Right lobe of liver (tissue), 6 donors: ENCODE data around the gene ASAH2. TPM values are rescaled to one million over a fixed set of nuclear protein-coding genes. Genes with fewer than 3 reads are reported as not detected.
A peak's percentile ranks its signal among the peaks of the same experiment; 100 is the strongest.

Experiments
- ATAC-seq, 4 donors: fragments of 200-7000 bp; cut with Tn5 transposase; one replicate each; pipeline ENCODE4 v1.9.1; 2020; ENCODE audit warnings: mild to moderate bottlenecking in 4 of 4, moderate library complexity in 4 of 4
- DNase-seq, 3 donors: peaks; one replicate each; pipeline ENCODE4 v3.0.0-alpha.2; 2020
- H3K27ac ChIP-seq, 3 donors: fragments of 200-600 bp; one replicate each; pipeline ENCODE4 v1.8.0; 2022
- H3K27me3 ChIP-seq, 2 donors: fragments of 200-600 bp; one replicate each; pipeline ENCODE4 v1.8.0; 2022
- H3K36me3 ChIP-seq, 4 donors: fragments of 200-600 bp; sonication (generic) in 1 of 4; one replicate each; pipeline versions ENCODE4 v1.5.1 to v1.8.0; 2017 to 2022; ENCODE audit warnings: control low read depth in 1 of 4
- H3K4me1 ChIP-seq, 4 donors: fragments of 200-600 bp; sonication (generic) in 1 of 4; one replicate each; pipeline versions ENCODE4 v1.5.1 to v1.8.0; 2017 to 2022; ENCODE audit warnings: control low read depth in 1 of 4
- H3K4me3 ChIP-seq, 3 donors: fragments of 200-600 bp; one replicate each; pipeline ENCODE4 v1.8.0; 2022
- H3K9me3 ChIP-seq, 4 donors: fragments of 200-600 bp; sonication (generic) in 1 of 4; one replicate each; pipeline versions ENCODE4 v1.5.1 to v1.8.0; 2017 to 2022; ENCODE audit warnings: control low read depth in 1 of 4
- CTCF ChIP-seq, 4 donors: fragments of 200-600 bp in 3 of 4; fragments of 450-650 bp in 1 of 4; IDR thresholded peaks; one replicate each; pipeline versions ENCODE4 v1.5.1 to v1.8.0; 2016 to 2022; ENCODE audit warnings: antibody characterized with exemption in 4 of 4, mild to moderate bottlenecking in 2 of 4
- POLR2A ChIP-seq: fragments of 450-650 bp; IDR thresholded peaks from one replicate; pipeline ENCODE4 v1.6.1; 2017; ENCODE audit warnings: antibody characterized with exemption, mild to moderate bottlenecking
- WGBS: methylation state at CpG from one replicate; pipeline ENCODE4 v1.1.6; 2018; ENCODE audit warnings: low coverage, low lambda C conversion rate; ENCODE audit not compliant: insufficient coverage; ENCODE audit errors: missing lambda C conversion rate; 5-methylcytosine and 5-hydroxymethylcytosine counted together
- intact Hi-C, 2 donors: fragments of 100-400 bp; cut with DNase I; formaldehyde crosslinking; loops; one replicate each; pipeline versions ENCODE4 v1.11.2 to v1.14.1; 2022
- total RNA-seq, 6 experiments: library from RNA; depleted of rRNA in 2 of 6; stranded (reverse); fragments of >200 nt in 2 of 6; fragmentation: NEBNext Ultra II Directional in 3 of 6; extraction: Animal tissue kit (Norgen Biotek cat#: 25700) in 3 of 6; gene quantifications; one replicate each; pipeline versions ENCODE4 v1.1.0 to v1.2.4, GENCODE V29; 2016 to 2023
- donor health status: DM: no; HTN: yes; CAD: no.
- donor health status: DM: no; HTN: no; CAD: no.
- donor health status: DM: no; HTN: no; CAD: no.
- donor health status: DM: no; HTN: yes; CAD: no.
- donor health status: DM: no; HTN: yes; CAD: no.

Gene ASAH2
- total RNA-seq, 6 experiments from 2014 or later = 1.0 to 6.4 (median 1.8) TPM

GRCh38 chr10:50216418-50216817, 34.9 kb downstream of the ASAH2 start:
- Histone ChIP-seq H3K27ac (peak overlapping the region in 1 of 3 donors; percentile 46), H3K4me1 (peaks cover 0 to 14% (median 5%) of the 10 kb centered on the region in 4 donors), H3K4me3 (no peak overlapping the region), H3K36me3 (no peaks in the 10 kb centered on the region), H3K9me3 (no peaks in the 10 kb centered on the region), H3K27me3 (no peaks in the 10 kb centered on the region)
- ATAC-seq = peak; percentile 90 to 92 (median 92)
- intact Hi-C loops = no loop called here
- TF ChIP-seq CTCF (IDR thresholded peaks at IDR 0.05) (no peak), POLR2A (no peak)
- no peak for DNase-seq

GRCh38 chr10:50211670-50212069, 39.6 kb downstream of the ASAH2 start:
- Histone ChIP-seq H3K9me3 (no peaks in the 10 kb centered on the region), H3K27ac (no peak overlapping the region), H3K4me3 (no peak overlapping the region), H3K36me3 (no peaks in the 10 kb centered on the region), H3K27me3 (no peaks in the 10 kb centered on the region), H3K4me1 (peaks cover 0 to 7% (median 2%) of the 10 kb centered on the region in 4 donors)
- TF ChIP-seq CTCF (IDR thresholded peaks at IDR 0.05) = no peak
- TF ChIP-seq POLR2A = no peak
- DNase-seq = no peak
- 84% methylated on average over 3 of the region's 3 CpGs for WGBS
- intact Hi-C loops = no loop called here
- ATAC-seq = no peak

- TF ChIP-seq POLR2A = no peak
- TF ChIP-seq CTCF (IDR thresholded peaks at IDR 0.05) = no peak
- DNase-seq (no peak), ATAC-seq (no peak)
- intact Hi-C loops = no loop called here
- H3K36me3 ChIP-seq = no peaks in the 10 kb centered on the region
- H3K27ac ChIP-seq = no peak overlapping the region
- no peaks in the 10 kb centered on the region for H3K9me3 ChIP-seq
- H3K27me3 ChIP-seq = no peaks in the 10 kb centered on the region
- no peaks in the 10 kb centered on the region for H3K4me1 ChIP-seq
- no peak overlapping the region for H3K4me3 ChIP-seq
Measured at GRCh38 chr10:50210876-50211275, 40.4 kb downstream of the ASAH2 start.

Other genes starting within 250 kb of the ASAH2 start
- 10 to 100 TPM in 5 of 6 experiments, 1 to 10 TPM in 1; 9.5 to 26.1 (median 19.7) TPM for gene WASHC2A, start 183.6 kb downstream of the ASAH2 start, total RNA-seq